ENCODE results near the gene IRF5.

Gene IRF5

GRCh38 chr7:128938544-128939074, 882 bp downstream of the IRF5 start:
- no peaks in the 10 kb centered on the region for H3K9me2 ChIP-seq (replicated peaks; ENCODE audit: control insufficient read depth, low read length)
- peak overlapping the region; percentile 62 for H3K4me2 ChIP-seq (ENCODE audit: low read length)
- peaks cover 31% of the 10 kb centered on the region for H3K27me3 ChIP-seq (ENCODE audit: control insufficient read depth, low read length)
- peaks cover 13% of the 10 kb centered on the region for H3F3A ChIP-seq (ENCODE audit: control insufficient read depth, insufficient read depth)
- H3K79me2 ChIP-seq (ENCODE audit: control insufficient read depth, low read length), result peaks cover 10% of the 10 kb centered on the region
- TF ChIP-seq, protein P1, sequence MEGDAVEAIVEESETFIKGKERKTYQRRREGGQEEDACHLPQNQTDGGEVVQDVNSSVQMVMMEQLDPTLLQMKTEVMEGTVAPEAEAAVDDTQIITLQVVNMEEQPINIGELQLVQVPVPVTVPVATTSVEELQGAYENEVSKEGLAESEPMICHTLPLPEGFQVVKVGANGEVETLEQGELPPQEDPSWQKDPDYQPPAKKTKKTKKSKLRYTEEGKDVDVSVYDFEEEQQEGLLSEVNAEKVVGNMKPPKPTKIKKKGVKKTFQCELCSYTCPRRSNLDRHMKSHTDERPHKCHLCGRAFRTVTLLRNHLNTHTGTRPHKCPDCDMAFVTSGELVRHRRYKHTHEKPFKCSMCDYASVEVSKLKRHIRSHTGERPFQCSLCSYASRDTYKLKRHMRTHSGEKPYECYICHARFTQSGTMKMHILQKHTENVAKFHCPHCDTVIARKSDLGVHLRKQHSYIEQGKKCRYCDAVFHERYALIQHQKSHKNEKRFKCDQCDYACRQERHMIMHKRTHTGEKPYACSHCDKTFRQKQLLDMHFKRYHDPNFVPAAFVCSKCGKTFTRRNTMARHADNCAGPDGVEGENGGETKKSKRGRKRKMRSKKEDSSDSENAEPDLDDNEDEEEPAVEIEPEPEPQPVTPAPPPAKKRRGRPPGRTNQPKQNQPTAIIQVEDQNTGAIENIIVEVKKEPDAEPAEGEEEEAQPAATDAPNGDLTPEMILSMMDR (IDR thresholded peaks at IDR 0.05; ENCODE audit: low read depth, low read length, poor library complexity, severe bottlenecking), result no peak
- TF ChIP-seq EZH2phosphoT487 (IDR thresholded peaks at IDR 0.05; ENCODE audit: borderline replicate concordance, low read length), result peak; percentile 38; the same call in 1 of the 2 replicates
- no peak overlapping the region for H3K27ac ChIP-seq (ENCODE audit: low read depth, low read length)
- H3K36me3 ChIP-seq (ENCODE audit: control insufficient read depth, low read length), result no peaks in the 10 kb centered on the region
- H3K4me3 ChIP-seq (ENCODE audit: low read length), result peak overlapping the region; percentile 76
- peaks cover 52% of the 10 kb centered on the region for H3K4me1 ChIP-seq (ENCODE audit: control insufficient read depth, low read length)
- no peaks in the 10 kb centered on the region for H3K9me3 ChIP-seq (ENCODE audit: control insufficient read depth, insufficient read depth, low read length)
- no peaks in the 10 kb centered on the region for H4K20me1 ChIP-seq (ENCODE audit: control insufficient read depth, insufficient read depth, low read depth, low read length)

DNA sequence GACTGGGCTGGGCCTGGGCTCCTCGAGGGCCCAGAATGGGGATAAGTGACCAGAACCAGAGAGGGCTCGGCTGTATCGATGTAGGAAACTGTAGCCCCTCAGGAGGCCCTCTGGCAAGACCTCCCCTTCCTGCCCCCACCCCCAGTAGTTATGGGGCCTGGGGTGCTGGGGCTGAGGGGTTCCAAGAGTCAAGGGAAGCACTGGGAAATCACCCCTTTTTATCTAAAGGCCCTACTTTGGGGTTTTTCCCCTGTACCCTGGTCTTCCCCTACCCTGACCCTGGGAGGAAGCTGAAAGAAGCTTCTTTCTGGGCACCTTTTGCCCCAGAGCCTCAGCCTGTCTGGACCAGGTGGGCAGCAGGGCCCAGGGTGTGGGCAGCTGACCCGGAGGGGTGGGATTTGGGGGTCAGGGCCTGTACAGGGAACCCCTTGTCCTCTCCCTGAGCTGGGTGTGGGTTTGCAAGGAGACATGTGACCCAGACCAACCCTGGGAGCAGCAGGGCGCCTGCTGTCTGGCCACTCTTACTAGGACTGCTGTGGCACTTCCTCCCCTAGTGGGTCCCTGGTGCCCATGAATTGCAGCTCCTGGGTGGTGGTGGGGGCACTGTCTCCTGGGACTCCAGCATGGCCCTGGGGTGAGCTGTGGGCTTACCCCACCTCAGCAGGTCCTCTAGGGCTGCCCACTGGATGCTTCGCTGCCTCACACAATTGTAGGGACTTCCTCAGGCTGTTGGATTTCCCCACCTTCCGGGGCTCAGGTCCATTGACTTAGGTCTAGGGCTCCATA, 1.5 kb downstream of the IRF5 start:
- H3K4me1 ChIP-seq (ENCODE audit: control insufficient read depth, low read length), result peaks cover 53% of the 10 kb centered on the region

GRCh38 chr7:128939861-128940410, 2.2 kb downstream of the IRF5 start:
- H3K27ac ChIP-seq (ENCODE audit: low read depth, low read length), result peak overlapping the region; percentile 57
- H3K9me2 ChIP-seq (replicated peaks; ENCODE audit: control insufficient read depth, low read length), result no peaks in the 10 kb centered on the region
- H3K36me3 ChIP-seq (ENCODE audit: control insufficient read depth, low read length), result no peaks in the 10 kb centered on the region
- H3K4me3 ChIP-seq (ENCODE audit: low read length), result peak overlapping the region; percentile 76
- TF ChIP-seq, protein P1 (IDR thresholded peaks at IDR 0.05; ENCODE audit: low read depth, low read length, poor library complexity, severe bottlenecking), result peak; percentile 61
- no peak for TF ChIP-seq EZH2phosphoT487 (IDR thresholded peaks at IDR 0.05; ENCODE audit: borderline replicate concordance, low read length)
- H4K20me1 ChIP-seq (ENCODE audit: control insufficient read depth, insufficient read depth, low read depth, low read length), result no peaks in the 10 kb centered on the region; the same call in 1 of the 2 replicates
- H3K4me2 ChIP-seq (ENCODE audit: low read length), result peak overlapping the region; percentile 62
- peaks cover 21% of the 10 kb centered on the region for H3F3A ChIP-seq (ENCODE audit: control insufficient read depth, insufficient read depth)
- no peaks in the 10 kb centered on the region for H3K9me3 ChIP-seq (ENCODE audit: control insufficient read depth, insufficient read depth, low read length)
- peaks cover 10% of the 10 kb centered on the region for H3K79me2 ChIP-seq (ENCODE audit: control insufficient read depth, low read length)
- H3K27me3 ChIP-seq (ENCODE audit: control insufficient read depth, low read length), result peaks cover 27% of the 10 kb centered on the region
- H3K4me1 ChIP-seq (ENCODE audit: control insufficient read depth, low read length), result peaks cover 46% of the 10 kb centered on the region

More for the DNA sequence above, 1.5 kb downstream of the IRF5 start:
- H3K27ac ChIP-seq (ENCODE audit: low read depth, low read length), result peak overlapping the region; percentile 57
- no peaks in the 10 kb centered on the region for H4K20me1 ChIP-seq (ENCODE audit: control insufficient read depth, insufficient read depth, low read depth, low read length)
- H3K9me2 ChIP-seq (replicated peaks; ENCODE audit: control insufficient read depth, low read length), result no peaks in the 10 kb centered on the region
- TF ChIP-seq, protein P1 (IDR thresholded peaks at IDR 0.05; ENCODE audit: low read depth, low read length, poor library complexity, severe bottlenecking), result no peak
- no peak for TF ChIP-seq EZH2phosphoT487 (IDR thresholded peaks at IDR 0.05; ENCODE audit: borderline replicate concordance, low read length)
- peak overlapping the region; percentile 62 for H3K4me2 ChIP-seq (ENCODE audit: low read length)
- H3F3A ChIP-seq (ENCODE audit: control insufficient read depth, insufficient read depth), result peaks cover 17% of the 10 kb centered on the region
- peaks cover 30% of the 10 kb centered on the region for H3K27me3 ChIP-seq (ENCODE audit: control insufficient read depth, low read length)
- H3K36me3 ChIP-seq (ENCODE audit: control insufficient read depth, low read length), result no peaks in the 10 kb centered on the region
- H3K4me3 ChIP-seq (ENCODE audit: low read length), result peak overlapping the region; percentile 76
- H3K9me3 ChIP-seq (ENCODE audit: control insufficient read depth, insufficient read depth, low read length), result no peaks in the 10 kb centered on the region
- peaks cover 10% of the 10 kb centered on the region for H3K79me2 ChIP-seq (ENCODE audit: control insufficient read depth, low read length)
